AG04450 (cell line): ENCODE measurements around the gene PTCD1. TPM values are rescaled to one million over a fixed set of nuclear protein-coding genes. Genes with fewer than 3 reads are reported as not detected.
"Not testable (repeated sequence)": the region's sequence is repeated elsewhere in the genome, so short reads cannot be mapped to it uniquely, and the experiment has no call there.

Experiments
- CTCF ChIA-PET: fragments of 300-600, 350-600 bp; formaldehyde crosslinking; extraction: SDS; loops from one replicate; lab custom pipeline; 2022; ENCODE audit warnings: antibody characterized with exemption, inconsistent platforms; lab: Charles Lee
- POLR2A ChIA-PET: fragments of 350-600 bp; formaldehyde crosslinking; extraction: SDS; loops from one replicate; lab custom pipeline; 2021; ENCODE audit warnings: antibody characterized with exemption, inconsistent platforms; lab: Yijun Ruan, JAX
- DNase-seq: peaks from one replicate; pipeline ENCODE4 v3.0.0-alpha.2; 2011; ENCODE audit warnings: low read depth, low spot score
- H3K27ac ChIP-seq: one replicate; pipeline ENCODE4 v1.5.1; 2012; ENCODE audit warnings: low read depth, low read length, control low read depth
- H3K27me3 ChIP-seq: one replicate; pipeline ENCODE4 v1.6.0; 2012; ENCODE audit warnings: low read length; ENCODE audit not compliant: control insufficient read depth, insufficient read depth
- H3K4me3 ChIP-seq: 2 replicates; pipeline ENCODE4 v1.5.1; 2011; ENCODE audit warnings: mild to moderate bottlenecking, low read depth, low read length, control low read depth
- H3K9me3 ChIP-seq: 2 replicates; pipeline ENCODE4 v1.5.1; 2012; ENCODE audit warnings: low read length; ENCODE audit not compliant: control insufficient read depth, insufficient read depth
- polyA plus RNA-seq: library from polyadenylated mRNA; depleted of rRNA; stranded (reverse); fragments of >200 nt; gene quantifications from 2 replicates; pipeline ENCODE4 v1.2.3, GENCODE V29; 2011
- TF ChIP-seq, protein P1 (sequence below): IDR thresholded peaks from 2 replicates; pipeline ENCODE4 v1.5.1; 2011; ENCODE audit warnings: low read depth, low read length, control low read depth, inconsistent platforms

Gene PTCD1
- polyA plus RNA-seq, 1 experiment, result 2.7 TPM

DNA sequence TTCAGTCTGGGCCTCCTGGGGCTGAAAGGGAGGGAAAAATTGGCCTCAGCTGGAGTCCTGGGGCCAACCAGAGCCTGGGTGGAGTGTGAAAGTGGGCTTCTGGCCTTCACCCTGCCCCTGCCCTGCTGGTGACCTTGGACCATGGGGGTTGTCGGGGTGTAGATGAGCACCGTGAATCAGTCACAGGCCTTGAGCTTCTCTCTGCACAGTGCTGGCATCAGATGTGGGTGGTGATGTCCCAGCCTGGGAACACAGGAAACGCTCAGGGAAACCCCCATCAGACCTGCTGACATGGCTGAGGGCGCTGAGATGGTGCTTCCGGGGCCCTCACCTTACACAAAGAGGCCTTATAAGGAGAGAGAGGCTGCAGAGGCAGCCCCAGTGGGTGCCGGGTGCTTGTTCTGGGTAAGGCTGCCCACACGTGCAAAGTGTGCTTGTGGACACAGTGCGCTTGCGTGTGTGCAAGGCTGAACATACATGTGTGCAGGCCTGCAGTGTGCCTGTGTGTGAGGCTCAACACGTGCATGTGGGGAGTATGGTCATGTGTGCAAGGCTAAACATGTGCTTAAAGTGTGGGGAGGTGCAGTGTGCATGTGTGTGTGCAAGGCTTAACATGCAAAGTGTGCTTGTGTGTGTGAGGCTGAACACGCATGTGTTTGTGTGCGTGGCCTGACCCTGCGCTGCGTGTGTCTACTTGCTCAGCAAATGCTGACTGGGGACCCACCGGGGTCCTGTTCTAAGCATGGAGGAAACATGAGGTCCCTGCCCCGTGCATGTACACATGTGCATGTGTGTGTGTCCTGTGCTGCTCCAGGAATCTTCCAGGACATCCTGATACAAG lies 57.6 kb downstream of the PTCD1 start:
- ChIA-PET POLR2A (no interaction called here), CTCF (no interaction called here)
- Histone ChIP-seq H3K27me3 (no peaks in the 10 kb centered on the region), H3K27ac (no peak overlapping the region), H3K9me3 (no peaks in the 10 kb centered on the region), H3K4me3 (no peak overlapping the region)
- TF ChIP-seq, protein P1, sequence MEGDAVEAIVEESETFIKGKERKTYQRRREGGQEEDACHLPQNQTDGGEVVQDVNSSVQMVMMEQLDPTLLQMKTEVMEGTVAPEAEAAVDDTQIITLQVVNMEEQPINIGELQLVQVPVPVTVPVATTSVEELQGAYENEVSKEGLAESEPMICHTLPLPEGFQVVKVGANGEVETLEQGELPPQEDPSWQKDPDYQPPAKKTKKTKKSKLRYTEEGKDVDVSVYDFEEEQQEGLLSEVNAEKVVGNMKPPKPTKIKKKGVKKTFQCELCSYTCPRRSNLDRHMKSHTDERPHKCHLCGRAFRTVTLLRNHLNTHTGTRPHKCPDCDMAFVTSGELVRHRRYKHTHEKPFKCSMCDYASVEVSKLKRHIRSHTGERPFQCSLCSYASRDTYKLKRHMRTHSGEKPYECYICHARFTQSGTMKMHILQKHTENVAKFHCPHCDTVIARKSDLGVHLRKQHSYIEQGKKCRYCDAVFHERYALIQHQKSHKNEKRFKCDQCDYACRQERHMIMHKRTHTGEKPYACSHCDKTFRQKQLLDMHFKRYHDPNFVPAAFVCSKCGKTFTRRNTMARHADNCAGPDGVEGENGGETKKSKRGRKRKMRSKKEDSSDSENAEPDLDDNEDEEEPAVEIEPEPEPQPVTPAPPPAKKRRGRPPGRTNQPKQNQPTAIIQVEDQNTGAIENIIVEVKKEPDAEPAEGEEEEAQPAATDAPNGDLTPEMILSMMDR, result no peak
- no peak for DNase-seq

GRCh38 chr7:99380032-99380822 lies 58.4 kb downstream of the PTCD1 start:
- ChIA-PET POLR2A (interaction anchor here (1.2 kb wide), 1 partner anchor 17 kb away, joined by 4 read pairs; no protein-coding TSS in a partner anchor), CTCF (no interaction called here)
- H3K4me3 ChIP-seq, result no peak overlapping the region

DNA sequence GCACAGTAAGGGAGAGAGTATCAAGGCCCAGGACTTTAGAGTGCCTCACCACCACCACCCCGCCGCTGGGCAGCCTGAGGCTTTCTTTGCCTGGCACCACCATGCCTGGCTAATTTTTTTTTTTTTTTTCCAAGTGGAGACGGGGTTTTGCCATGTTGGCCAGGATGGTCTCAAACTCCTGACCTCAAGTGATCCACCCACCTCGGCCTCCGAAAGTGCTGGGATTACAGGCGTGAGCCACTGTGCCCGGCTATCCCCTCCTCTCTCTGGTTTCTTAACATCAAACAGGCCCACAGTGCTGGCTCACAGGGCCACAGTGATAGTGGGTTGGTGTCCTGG lies 58.9 kb downstream of the PTCD1 start:
- POLR2A ChIA-PET, result interaction anchor here (1.0 to 1.2 kb wide), 2 partner anchors 17 to 19 kb away, joined by 3 to 4 read pairs; no protein-coding TSS in a partner anchor
- H3K4me3 ChIP-seq, H3K9me3 ChIP-seq, CTCF ChIA-PET, H3K27me3 ChIP-seq, DNase-seq: not testable (repeated sequence)
- H3K27ac ChIP-seq, result peak overlapping the region; percentile 88

More at GRCh38 chr7:99380032-99380822, 58.4 kb downstream of the PTCD1 start:
- TF ChIP-seq, protein P1, result no peak
- DNase-seq, result no peak
- H3K27me3 ChIP-seq, result no peaks in the 10 kb centered on the region
- H3K9me3 ChIP-seq, result no peaks in the 10 kb centered on the region
- peak overlapping the region; percentile 88 for H3K27ac ChIP-seq

- CTCF ChIA-PET, result no interaction called here
- peak; percentile 54 for DNase-seq
- no peaks in the 10 kb centered on the region for H3K27me3 ChIP-seq
Observed at GRCh38 chr7:99379043-99379577, 59.5 kb downstream of the PTCD1 start.

More at GRCh38 chr7:99379043-99379577, 59.5 kb downstream of the PTCD1 start:
- Histone ChIP-seq H3K9me3 (no peaks in the 10 kb centered on the region), H3K4me3 (no peak overlapping the region), H3K27ac (peak overlapping the region; percentile 88)
- POLR2A ChIA-PET, result interaction anchor here (0.6 to 1.6 kb wide), 4 partner anchors 16 to 49 kb away, joined by 3 to 4 read pairs (median 4); partner anchors contain the start of genes BUD31 and PDAP1
- TF ChIP-seq, protein P1, result no peak
